T-helper 2 cell treated with Interferon-gamma antibody and Interleukin-4, amounts not matched to agents 100 ng/mL and 5 ng/mL, for 36 hours (primary cell): ENCODE measurements around the gene CCDC57. TPM values are rescaled to one million over a fixed set of nuclear protein-coding genes. Genes with fewer than 3 reads are reported as not detected.
"Not testable (repeated sequence)": the region's sequence is repeated elsewhere in the genome, so short reads cannot be mapped to it uniquely, and the experiment has no call there.

Experiments
- intact Hi-C: fragments of 100-400 bp; cut with micrococcal nuclease; formaldehyde crosslinking; loops from one replicate; pipeline ENCODE4 v1.15.1; 2023
- total RNA-seq: library from RNA; stranded (reverse); gene quantifications from 2 replicates; pipeline ENCODE4 v1.2.3, GENCODE V29; 2022

CCDC57 gene
- total RNA-seq, 1 donor from 2014 or later = 59.0 TPM

GRCh38 chr17:82184761-82185160 is 27.9 kb downstream of the CCDC57 start:
- intact Hi-C loops = no loop called here

- intact Hi-C loops = no loop called here
Measured at GRCh38 chr17:82180776-82181528, 31.7 kb downstream of the CCDC57 start.

DNA sequence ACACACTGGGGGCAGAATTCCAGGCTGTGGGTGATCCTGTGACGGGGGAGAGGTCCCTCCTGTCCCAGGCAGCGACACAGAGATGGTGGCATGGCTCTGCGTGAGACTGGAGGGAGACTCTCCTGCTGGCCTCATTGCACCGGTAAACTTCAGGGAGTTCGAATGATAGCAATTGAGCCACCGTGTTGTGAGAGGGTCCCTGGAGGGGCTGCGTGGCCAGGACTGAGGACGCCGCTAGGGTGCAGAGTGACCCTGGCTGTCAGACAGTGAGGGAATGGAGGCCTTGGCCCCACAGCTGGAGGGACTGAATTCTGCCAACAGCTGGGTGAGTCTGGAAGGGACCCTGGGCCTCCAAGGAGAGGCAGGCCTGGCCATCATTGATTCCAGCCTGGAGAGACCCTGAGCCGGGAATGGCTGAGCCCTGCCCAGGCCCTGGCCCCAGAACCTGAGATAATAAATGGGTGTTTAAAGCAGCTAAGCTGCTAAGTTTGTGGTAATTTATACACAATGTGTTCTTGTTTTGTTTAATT is 32.6 kb downstream of the CCDC57 start:
- intact Hi-C loops = no loop called here

DNA sequence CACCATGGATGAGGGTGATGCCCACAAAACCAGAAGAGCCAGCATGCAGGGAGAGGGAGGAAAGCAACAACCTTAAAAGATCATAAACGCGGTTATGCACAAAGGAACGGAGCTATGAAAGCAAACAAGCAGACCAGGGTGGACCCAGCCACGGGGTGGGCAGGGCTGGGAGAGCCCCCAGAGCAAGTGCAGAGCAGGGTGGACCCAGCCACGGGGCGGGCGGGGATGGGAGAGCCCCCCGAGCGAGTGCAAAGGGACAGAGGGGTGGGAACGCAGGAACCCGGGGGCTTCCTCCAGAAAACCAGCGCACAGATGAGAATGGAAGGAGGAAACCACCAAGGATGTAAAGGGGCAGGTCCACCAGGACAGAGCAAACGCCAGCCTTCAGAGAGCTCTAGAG is 33.2 kb downstream of the CCDC57 start:
- intact Hi-C loops = no loop called here

- intact Hi-C loops = no loop called here
Measured at GRCh38 chr17:82178499-82179261, 34.0 kb downstream of the CCDC57 start.

- intact Hi-C loops = no loop called here
Measured at GRCh38 chr17:82177761-82178498, 34.7 kb downstream of the CCDC57 start.

- intact Hi-C loops = no loop called here
Measured at GRCh38 chr17:82177276-82177675, 35.4 kb downstream of the CCDC57 start.

DNA sequence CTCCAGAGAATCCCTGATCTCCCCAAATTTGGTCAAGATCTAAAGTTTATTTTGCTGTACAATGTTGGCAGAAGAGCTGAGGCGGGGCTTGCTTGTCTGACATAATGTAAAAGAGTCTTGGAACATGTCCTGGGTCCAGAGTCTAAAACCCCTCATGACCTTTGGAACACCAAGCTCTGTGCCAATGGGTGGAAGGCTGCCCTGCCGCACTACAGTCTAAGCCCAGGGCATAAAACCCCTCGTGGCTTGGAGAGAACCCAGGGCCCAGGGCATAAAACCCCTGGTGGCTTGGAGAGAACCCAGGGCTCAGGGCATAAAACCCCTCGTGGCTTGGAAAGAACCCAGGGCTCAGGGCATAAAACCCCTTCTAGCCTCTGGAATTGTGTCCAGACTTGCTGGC is 36.7 kb downstream of the CCDC57 start:
- intact Hi-C loops = no loop called here

- intact Hi-C loops = no loop called here
Measured at GRCh38 chr17:82175201-82175600, 37.4 kb downstream of the CCDC57 start.

DNA sequence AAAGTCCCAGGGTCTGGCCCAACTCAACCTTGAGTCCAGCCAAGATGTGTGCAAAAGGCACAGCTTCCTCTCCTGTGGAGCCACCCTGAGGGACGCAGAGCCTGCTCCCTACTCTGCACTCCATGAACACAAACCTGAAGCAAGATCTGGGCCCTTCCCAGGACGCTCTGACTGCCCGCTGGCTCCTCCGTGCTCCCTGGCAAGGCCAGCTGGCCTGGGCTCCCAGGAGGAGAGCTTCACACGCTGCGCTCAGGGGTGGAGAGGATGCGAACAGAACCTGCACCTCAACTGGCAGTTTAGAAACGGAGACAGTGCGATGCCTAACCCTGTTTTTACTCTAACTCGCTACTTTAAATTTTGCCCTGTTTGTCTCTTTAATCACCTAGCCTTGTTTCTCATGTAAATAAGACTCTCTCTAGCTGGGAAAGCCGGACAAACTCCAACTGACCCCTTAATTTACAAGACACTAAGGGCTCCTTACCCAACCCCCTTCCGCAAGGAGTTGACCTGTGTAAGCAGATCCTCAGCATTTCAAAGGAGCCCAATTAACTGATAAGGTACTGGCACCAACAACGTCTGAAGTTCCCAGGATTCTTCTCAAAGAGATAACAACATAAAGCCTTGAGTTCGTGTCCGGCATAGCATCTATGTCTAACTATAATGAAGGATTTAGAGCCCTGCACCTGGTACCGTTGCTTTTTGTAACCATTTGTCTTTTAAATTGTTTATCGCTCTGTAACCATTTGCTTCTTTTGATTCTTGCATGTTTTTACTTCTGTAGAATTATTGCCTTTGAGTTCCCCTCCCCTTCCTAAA is 38.4 kb downstream of the CCDC57 start:
- intact Hi-C loops = not testable (repeated sequence)

DNA sequence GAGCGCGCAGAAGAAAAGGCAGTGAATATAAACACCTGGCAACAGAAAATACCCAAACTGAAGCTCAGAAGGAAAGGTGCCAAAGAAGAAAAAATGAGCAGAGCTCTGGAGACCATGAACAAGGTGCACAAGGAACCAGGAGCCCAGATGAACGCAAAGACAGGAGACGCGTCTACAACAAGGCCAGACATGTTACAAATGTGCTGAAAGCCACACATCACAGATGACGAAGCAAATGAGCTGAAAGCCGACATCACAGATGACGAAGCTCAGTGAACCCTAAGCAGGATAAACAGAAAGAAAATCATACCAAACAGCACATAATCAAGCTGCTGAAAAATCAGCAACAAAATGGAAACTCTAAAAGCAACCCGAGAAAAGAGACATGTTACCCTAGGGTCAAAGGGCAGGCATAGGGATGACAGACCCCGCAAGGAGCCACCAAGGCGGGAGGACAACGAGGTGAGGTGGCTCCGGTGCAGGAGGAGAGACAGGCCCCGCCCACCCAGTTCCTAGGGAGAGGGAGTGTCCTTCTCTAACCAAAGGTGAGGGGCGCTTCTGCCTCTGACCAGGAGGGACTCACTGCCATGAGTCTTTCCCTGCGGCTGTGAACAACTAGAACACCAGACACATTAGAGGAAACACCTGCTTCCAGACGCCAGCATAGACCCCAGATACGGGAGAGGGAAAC is 39.1 kb downstream of the CCDC57 start:
- intact Hi-C loops = no loop called here

- intact Hi-C loops = no loop called here
Measured at GRCh38 chr17:82172486-82173160, 40.0 kb downstream of the CCDC57 start.

GRCh38 chr17:82171750-82172375 is 40.8 kb downstream of the CCDC57 start:
- intact Hi-C loops = no loop called here

DNA sequence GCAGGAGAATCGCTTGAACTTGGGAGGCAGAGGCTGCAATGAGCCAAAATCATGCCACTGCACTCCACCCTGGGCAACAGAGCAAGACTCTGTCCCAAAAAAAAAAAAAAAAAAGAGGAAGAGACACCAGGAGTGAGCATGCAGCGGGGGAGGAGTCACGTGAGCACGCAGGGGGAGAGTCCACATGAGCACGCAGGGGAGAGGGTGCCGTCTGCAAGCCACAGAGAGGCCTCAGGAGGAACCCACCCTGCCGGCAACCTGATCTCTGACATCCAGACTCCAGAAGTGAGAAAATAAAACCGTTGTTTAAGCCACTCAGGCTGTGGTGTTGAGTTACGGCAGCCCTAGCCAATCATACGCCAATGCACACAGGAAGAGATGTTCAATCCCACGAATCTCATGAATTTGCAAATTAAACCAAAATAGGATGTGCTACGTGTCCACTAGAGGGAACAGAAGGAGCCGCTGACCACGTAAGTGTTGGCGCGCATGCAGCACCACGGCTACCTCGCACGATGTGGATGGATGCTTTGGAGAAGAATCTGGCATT is 42.2 kb downstream of the CCDC57 start:
- intact Hi-C loops = no loop called here

GRCh38 chr17:82168568-82168967 is 44.1 kb downstream of the CCDC57 start:
- intact Hi-C loops = no loop called here

- intact Hi-C loops = no loop called here
Measured at GRCh38 chr17:82167028-82167427, 45.6 kb downstream of the CCDC57 start.

DNA sequence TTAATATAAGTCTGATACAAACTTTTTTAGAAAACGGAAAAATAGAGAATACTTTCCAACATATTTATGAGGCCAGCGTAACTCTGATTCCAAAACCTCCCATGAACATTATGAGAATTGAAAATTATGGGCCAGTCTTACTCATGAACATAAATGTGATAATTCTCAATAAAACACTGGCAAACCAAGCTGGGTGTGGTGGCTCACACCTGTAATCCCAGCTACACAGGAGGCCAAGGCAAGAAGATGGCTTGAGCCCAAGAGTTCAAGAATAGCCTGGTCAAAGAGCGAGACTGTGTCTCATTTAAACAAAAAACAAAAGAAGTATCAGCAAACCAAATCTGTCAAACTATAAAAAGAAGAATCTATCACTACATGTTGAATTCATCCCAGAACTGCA is 47.8 kb downstream of the CCDC57 start:
- intact Hi-C loops = no loop called here

DNA sequence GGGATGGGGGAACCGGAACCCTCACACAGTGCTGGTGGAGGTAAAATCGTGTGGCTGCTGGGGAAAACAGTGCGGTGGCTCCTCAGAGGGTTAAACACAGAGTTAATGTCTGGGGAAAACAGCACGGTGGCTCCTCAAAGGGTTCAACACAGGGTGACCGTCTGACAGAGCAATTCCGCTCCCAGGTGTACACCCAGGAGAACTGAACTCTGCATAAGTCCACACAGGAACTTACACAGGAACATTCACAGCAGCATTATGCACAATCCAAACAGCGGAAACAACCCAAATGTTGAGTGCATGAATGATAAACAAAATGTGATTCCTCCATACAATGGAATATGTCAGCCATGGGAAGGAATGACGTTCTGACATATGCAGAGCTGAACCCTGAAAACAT is 51.4 kb downstream of the CCDC57 start:
- intact Hi-C loops = no loop called here

DNA sequence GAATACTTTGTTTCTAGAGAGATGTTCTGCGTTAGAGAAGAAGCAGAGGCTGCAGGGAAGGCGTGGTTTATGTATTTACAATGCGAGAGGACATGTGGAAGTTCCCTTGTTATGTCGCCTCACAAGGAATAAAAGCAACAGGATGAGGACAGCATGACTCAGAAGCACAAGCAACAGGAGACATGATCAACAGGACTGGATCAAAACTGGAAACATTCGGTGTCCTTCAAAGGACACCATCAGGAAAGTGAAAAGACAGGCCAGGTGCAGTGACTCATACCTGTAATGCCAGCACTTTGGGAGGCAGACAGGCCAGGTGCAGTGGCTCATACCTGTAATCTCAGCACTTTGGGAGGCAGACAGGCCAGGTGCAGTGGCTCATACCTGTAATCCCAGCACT is 52.6 kb downstream of the CCDC57 start:
- intact Hi-C loops = no loop called here
